NCI-H82 (cell line): ENCODE data around the gene HELZ2.
A peak's percentile ranks its signal among the peaks of the same experiment; 100 is the strongest.
"Not testable (repeated sequence)": the region's sequence is repeated elsewhere in the genome, so short reads cannot be mapped to it uniquely, and the experiment has no call there.

Experiments
- DNase-seq: peaks from one replicate; lab custom pipeline; 2025; lab: John Stamatoyannopoulos, UW

Gene HELZ2

GRCh38 chr20:63574156-63574828 lies at the start of gene HELZ2:
TSS of gene HELZ2 (minus strand) at chr20:63574239. CDS start at chr20:63572385, 1,854 bp downstream.
- peak; percentile 66 for DNase-seq

GRCh38 chr20:63622732-63623131 lies 48.7 kb upstream of the HELZ2 start:
- DNase-seq, result no peak

GRCh38 chr20:63622096-63622495 lies 48.1 kb upstream of the HELZ2 start:
- no peak for DNase-seq

GRCh38 chr20:63620991-63621390 lies 47.0 kb upstream of the HELZ2 start:
- no peak for DNase-seq

- DNase-seq, result no peak
Measured at GRCh38 chr20:63619505-63619904, 45.5 kb upstream of the HELZ2 start.

- no peak for DNase-seq
Measured at GRCh38 chr20:63619086-63619485, 45.0 kb upstream of the HELZ2 start.

GRCh38 chr20:63618291-63618980 lies 44.4 kb upstream of the HELZ2 start:
- DNase-seq, result no peak

GRCh38 chr20:63617876-63618265 lies 43.8 kb upstream of the HELZ2 start:
- no peak for DNase-seq

- DNase-seq, result no peak
Measured at GRCh38 chr20:63617092-63617875, 43.2 kb upstream of the HELZ2 start.

GRCh38 chr20:63613863-63614594 lies 40.0 kb upstream of the HELZ2 start:
- DNase-seq, result not testable (repeated sequence)

GRCh38 chr20:63612276-63612931 lies 38.4 kb upstream of the HELZ2 start:
- DNase-seq, result no peak

- DNase-seq, result no peak
Measured at GRCh38 chr20:63611646-63612045, 37.6 kb upstream of the HELZ2 start.

GRCh38 chr20:63610581-63611435 lies 36.8 kb upstream of the HELZ2 start:
- no peak for DNase-seq

- no peak for DNase-seq
Measured at GRCh38 chr20:63606686-63607085, 32.6 kb upstream of the HELZ2 start.

GRCh38 chr20:63602321-63602720 lies 28.3 kb upstream of the HELZ2 start:
- no peak for DNase-seq

GRCh38 chr20:63601679-63602078 lies 27.6 kb upstream of the HELZ2 start:
- not testable (repeated sequence) for DNase-seq

- no peak for DNase-seq
Measured at GRCh38 chr20:63599396-63600050, 25.5 kb upstream of the HELZ2 start.

GRCh38 chr20:63598479-63599395 lies 24.7 kb upstream of the HELZ2 start:
- DNase-seq, result no peak
